GM19397 (cell line): ENCODE results near the gene SLC16A10.
"Not testable (repeated sequence)": the region's sequence is repeated elsewhere in the genome, so short reads cannot be mapped to it uniquely, and the experiment has no call there.

Source experiments
- ATAC-seq: cut with Tn5 transposase; IDR thresholded peaks from one replicate; pipeline ENCODE4 v1.9.1; 2021; ENCODE audit warnings: mild to moderate bottlenecking, moderate library complexity; ENCODE audit not compliant: unreplicated experiment

Gene SLC16A10, protein sequence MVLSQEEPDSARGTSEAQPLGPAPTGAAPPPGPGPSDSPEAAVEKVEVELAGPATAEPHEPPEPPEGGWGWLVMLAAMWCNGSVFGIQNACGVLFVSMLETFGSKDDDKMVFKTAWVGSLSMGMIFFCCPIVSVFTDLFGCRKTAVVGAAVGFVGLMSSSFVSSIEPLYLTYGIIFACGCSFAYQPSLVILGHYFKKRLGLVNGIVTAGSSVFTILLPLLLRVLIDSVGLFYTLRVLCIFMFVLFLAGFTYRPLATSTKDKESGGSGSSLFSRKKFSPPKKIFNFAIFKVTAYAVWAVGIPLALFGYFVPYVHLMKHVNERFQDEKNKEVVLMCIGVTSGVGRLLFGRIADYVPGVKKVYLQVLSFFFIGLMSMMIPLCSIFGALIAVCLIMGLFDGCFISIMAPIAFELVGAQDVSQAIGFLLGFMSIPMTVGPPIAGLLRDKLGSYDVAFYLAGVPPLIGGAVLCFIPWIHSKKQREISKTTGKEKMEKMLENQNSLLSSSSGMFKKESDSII

DNA sequence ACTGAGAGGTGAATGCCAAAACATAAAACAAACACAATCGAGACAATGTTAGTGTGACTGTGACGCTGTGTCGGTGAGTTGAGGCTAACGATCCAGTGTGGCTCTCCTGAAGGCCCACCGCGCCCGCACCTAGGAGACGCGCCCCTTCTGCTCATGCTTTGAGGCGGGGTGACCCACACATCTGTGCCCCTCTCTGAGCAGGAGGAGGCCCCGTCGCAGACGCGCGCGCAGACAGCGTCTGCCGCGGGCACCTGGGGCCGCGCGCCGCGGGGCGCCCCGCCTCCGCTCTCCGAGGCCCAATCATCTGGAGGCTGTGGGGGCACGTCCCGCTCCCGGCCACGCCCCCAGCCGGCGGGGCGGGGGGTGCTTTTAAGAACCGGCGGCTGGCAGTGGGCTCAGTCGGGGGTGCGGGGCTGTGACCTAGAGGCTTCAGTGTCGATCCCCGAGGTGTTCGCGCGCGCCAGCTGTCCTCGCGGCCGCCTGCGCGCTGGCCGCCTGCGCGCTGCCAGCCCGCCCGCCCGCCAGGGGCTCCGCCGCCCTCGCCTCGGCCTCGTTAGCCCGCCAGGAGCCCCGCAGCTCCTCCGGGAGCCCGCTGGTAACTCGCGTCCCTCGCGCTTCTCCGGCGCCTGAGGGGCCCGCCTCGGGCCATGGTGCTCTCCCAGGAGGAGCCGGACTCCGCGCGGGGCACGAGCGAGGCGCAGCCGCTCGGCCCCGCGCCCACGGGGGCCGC, at the start of gene SLC16A10:
TSS of gene SLC16A10 (plus strand) at position 398 of the 730 bp plus-strand sequence. CDS start at position 648, 250 bp downstream.
- peak; percentile 90 for ATAC-seq

DNA sequence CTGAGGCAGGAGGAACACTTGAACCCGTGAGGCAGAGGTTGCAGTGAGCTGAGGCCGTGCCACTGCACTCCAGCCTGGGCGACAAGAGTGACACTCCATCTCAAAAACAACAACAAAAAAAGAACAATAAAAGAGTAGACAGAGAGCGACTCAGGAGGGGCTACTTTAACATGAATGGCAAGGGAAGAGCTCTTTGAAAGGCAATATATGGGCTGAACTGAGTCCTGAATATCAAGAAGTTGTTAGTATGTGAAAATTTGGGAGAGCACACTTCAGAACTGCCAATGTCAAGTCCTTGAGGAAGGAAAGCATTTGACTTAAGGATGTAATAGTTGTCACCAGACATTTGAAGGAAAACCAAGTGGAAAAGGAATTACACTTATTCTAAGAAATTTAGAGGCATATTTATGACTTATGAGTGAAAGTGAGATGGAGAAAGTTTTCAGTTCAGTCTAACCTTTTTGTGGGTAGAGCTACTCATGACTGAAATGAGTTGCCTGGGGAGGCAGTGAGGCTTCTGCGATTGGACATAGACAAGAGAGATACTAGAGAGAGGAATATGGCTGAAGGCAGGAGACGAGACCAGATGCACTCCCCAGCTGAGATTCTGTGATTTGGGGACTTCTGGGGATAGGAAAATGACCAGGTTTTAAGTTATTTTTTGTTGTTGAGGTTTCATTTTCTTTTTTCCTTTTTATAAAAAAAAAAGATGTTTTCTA, 48.6 kb upstream of the SLC16A10 start:
- ATAC-seq, result no peak

DNA sequence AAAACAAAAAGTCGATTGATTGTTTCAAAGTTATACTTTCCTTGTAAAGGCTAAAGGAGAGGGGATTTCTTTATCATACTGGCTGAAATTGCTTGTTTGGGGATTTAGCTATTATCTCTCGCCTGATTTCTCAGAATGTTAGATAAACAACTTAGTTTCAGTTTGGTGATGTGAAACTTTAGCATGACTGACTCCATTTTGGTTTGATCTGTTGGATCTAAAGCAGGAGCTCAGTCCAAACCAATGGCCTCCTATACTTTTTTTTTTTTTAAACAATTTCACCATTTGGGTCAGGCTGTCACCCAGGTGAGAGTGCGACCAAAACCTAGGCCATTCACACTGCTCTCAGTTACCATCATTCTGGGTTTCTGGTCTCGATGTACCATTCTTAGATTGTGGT, 45.4 kb upstream of the SLC16A10 start:
- ATAC-seq, result no peak

DNA sequence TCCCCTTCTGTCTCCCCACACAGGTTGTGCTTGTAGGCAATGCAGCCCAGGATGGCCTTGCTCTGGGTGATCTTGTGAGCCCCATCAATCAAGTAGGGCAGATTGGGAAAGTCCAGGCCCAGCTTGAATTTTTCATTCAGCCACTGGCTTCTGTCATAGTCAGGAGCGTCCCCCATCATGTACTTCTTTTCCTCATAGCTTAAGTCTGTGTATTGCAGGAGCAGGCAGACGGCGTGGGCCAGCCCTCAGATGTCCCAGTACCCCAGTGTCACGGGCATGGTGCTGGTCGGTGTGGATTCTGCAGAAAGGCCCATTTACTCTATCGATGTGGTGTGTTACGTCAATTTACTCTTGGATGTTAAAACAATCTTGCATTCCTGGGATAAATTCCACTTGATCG, 40.1 kb upstream of the SLC16A10 start:
- no peak for ATAC-seq

DNA sequence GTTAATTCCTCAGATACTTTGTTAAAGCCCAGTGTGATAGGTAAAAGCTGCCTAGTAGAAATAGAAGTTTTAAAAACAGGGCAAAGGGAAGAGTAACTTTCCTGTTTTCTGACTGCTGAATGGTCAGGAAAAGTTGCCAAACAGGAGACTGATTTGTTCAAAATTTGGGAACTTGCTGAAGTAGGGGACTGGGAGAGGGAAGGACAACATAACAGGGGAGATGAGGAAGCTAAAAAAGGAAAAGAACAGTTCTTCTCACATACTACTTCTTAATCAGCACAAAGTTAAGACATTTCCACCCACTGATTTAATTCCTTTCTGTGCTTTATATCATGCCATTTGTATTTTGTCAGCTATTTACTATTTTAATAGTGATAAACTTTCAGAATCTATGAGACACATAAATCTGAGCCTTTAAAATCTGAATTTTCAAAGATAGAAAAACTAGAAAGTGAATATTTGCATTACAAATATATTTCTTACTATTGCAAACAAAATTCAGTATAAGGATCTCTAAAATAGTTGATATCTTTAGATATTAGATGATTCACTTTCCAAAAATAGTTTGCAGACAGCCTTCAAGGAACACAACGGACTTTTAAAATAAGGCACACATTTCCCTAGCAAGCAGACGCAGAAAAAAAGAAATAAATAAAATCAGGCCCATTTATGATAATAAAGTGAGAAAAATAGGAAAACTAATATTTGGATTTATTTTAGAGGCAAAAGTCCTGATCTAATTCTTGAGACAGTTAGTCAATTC, 36.9 kb upstream of the SLC16A10 start:
- no peak for ATAC-seq

DNA sequence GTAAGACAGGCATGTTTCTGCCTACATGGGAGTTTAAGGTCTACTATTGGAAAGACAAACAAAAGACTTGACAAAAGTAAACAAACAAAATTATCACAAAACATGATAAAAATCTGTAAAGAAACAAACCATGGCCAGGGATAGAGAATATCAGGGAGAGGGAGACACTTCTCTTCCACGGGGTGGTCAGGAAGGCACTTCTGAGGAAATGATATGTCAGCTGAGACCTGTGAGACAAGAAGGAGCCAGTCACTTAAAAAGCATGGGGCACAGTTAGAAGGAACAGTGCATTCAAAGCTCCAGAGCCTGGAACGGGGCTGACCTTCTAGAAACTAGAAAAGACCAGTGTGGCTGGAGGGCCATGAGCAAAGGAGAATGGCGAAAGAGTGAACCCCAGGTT, 35.1 kb upstream of the SLC16A10 start:
- no peak for ATAC-seq

DNA sequence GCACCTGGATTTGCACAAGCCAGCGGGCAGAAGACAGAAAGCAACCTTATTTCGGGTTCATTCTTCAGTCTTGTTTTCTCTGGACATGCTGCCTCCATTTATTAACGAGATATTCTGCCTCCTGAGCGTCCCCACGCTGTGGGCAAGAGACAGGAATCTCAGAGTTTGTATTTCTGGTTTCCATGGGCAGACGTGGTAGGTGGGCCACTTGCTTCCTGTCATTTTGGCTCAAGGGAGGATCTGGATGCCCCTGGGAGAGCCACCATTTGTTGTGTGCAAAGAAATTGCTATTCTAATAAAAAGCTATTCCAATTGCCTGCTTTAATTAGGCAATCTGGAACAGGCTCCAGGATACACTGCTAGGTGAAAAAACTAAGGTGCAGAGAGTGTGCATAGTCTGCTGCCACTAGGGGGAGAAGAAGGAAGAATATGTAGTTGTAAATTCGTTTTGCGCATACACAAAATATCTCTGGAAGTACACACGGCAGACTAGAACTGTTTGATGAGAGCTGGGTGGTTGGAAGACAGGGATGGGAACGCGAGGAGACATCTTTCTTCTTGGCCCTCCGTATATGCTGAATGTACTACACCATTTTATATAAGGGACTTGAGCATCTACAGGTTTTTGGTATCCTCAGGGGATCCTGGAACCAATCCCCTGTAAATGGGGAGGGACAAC, 30.1 kb upstream of the SLC16A10 start:
- ATAC-seq, result no peak

DNA sequence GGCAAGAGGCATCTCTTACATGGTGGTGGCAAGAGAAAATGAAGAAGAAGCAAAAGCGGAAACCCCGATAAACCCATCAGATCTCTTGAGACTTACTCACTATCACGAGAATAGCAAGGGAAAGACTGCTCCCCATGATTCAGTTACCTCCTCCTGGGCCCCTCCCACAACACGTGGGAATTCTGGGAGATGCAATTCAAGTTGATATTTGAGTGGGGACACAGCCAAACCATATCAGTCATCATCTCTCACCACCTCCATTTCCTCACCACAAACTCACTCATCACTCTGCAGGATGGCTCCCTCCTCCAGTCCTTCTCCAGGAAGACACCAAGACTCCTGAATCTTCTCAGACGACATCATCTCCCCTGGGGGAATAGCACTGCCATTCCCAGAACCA, 25.8 kb upstream of the SLC16A10 start:
- no peak for ATAC-seq

DNA sequence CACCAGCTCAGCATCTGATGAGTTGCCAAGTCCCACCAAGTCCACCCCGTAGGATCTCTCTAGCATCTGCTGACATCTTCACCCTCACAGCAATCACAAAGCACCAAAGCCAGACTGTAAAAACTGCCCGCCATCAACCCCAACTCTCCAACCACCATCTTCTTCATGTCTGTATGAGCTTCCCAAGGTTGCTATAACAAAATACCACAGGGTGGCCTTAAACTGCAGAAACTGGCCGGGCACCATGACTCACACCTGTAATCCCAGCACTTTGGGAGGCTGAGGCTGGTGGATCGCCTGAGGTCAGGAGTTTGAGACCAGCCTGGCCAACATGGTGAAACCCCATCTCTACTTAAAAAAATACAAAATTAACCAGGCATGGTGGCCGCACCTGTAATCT, 25.3 kb upstream of the SLC16A10 start:
- ATAC-seq, result not testable (repeated sequence)

DNA sequence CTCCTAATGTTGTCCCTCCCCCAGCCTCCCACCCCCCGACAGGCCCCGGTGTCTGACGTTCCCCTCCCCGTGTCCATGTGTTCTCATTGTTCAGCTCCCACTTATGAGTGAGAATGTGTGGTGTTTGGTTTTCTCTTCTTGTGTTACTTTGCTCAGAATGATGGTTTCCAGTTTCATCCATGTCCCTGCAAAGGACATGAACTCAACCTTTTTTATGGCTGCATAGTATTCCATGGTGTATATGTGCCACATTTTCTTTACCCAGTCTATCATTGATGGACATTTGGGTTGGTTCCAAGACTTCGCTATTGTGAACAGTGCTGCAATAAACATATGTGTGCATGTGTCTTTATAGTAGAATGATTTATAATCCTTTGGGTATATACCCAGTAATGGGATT, 24.4 kb upstream of the SLC16A10 start:
- not testable (repeated sequence) for ATAC-seq

DNA sequence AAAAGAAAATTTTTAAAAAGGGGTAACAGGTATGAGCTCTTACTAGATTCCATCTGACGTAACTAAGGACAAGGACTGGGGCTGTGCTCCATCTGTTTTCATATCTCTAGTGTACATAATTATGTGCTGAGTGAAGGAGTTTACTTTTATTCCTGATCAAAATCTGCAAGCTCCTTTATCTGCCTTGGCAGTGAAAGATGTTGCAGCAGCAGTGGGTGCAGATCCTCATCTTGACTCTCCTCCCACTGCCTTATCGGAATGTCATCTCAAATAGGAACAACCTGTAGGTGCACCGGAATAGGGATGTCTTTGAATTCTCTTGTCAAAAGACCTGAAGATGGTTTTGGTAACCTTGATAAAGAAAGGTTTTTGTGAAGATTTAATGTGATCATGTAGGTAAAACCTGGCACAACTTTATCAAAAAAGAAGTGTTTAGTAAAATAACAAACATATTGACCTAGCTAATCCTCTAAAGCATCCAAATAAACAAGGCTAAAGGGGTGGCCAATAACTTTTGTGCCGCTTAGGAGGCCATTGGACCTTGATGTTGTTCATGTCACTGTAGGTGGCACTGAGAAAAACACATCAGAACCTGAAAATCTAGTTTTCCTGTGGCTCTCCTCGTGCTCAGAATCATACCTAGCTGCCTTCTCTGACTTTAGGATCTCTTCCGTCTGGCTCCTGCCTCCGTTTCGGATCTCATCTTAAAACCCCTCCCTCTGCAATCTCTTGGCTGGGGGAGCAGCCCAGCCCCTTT, 19.0 kb upstream of the SLC16A10 start:
- no peak for ATAC-seq

DNA sequence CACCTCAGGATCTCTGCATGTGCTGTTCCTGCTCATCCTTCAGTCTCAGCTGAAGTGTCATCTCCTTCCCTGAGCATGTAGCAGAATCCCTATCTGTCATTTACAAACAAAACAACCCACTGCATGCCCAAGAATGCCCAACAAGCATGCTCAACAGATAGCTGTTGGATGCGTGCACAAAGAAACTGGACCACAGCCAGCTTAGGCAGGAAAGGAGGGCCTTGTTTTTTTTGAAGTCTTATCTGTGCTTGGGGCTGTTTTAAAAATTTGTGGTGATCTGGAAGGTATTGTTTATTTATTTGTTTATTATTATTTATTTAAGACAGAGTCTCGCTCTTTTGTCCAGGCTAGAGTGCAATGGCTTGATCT, 18.5 kb upstream of the SLC16A10 start:
- ATAC-seq, result no peak

DNA sequence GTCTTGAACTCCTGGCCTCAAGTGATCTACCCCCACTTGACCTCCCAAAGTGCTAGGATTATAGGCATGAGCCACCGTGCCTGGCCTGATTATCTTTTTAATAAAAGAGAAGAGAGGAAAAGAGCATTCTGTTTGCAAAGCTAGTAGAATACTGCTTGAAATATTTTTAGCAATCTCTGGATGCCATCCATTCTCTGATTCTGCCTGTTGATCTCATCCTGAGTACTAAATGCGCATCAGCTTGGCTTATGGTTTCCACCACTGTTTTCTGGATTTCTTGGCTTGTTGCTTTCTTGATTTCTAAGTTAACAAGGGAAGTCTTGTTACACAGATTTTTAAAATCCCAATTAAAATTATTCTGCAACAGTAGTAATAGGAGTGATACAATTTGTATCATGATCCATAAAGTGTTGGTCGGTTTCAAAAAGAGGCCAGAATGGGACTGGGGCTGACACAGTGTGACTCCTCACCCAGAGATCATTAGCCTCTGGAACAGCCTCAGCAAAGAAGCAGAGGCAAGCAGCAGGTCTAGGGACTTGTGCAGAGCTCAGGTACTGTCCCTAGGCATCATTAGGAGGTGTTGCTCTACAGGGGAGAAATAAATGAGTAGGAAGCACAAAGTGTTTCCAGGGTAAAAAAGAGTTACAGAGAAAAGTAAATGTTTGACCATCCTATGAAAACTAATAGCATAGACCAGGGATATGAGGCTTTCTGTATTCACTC, 17.8 kb upstream of the SLC16A10 start:
- ATAC-seq, result no peak

DNA sequence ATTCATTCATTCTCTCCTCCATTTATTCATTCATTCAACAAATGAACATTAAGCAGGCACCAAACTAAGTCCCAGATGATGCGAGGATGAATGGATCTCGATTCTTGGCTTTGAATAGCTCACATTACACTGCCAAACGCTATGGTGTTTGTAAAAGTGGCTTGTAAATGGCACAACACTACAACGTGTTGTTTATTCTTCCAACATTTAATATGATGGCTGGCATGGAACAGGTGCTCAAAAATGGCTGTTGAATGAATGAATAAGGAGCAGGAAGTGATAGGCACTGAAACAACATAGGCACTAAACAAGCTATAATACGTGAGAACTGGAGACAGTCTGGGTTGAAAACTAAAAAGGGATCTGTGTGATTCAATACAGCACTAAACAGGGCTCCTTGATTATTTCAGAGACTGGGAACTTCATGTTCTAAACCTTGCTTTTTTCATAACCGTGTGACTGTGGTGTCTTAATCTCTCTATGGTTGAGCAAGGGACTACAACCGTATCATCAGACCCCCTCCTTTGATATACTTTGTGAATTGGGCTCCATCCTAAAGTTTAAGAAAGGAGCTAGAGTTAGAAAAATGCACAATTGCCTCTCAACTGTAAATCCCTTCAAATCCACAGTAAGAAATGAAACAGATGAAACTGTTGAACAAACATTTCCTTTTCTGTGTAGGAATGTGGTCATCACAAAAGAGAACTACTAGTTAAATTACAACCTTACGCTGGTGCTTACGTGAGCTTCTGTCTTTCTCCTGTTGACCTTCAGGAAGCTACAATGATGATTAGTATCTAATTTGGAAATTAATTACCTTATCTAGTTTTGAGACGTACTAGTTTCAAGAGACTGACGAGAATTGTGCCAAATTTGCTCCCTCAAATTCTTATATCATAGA, 16.9 kb upstream of the SLC16A10 start:
- ATAC-seq, result no peak

DNA sequence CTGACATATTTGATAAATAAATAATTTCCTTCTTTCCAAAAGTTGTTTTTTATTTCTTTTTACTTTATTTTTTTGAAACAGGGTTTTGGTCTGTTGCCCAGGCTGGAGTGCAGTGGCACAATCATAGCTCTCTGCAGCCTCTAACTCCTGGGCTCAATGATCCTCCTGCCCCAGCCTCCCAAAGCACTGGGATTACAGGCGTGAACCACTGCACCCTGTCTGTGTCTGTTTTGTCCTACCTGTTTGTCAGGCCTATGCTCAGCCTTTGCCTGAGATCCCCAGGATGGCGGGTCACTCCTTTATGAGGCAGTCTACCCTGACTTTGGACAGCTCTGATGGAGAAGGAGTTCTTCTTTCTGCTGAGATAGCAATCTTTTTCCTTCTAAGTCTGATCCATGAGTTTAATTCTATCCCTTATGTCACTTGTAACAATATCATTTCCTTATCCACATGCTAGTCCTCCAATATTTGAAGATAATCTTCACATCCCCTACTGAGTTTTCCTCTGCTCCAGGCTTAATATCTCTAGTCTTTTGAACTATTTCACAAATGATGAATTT, 14.4 kb upstream of the SLC16A10 start:
- no peak for ATAC-seq

DNA sequence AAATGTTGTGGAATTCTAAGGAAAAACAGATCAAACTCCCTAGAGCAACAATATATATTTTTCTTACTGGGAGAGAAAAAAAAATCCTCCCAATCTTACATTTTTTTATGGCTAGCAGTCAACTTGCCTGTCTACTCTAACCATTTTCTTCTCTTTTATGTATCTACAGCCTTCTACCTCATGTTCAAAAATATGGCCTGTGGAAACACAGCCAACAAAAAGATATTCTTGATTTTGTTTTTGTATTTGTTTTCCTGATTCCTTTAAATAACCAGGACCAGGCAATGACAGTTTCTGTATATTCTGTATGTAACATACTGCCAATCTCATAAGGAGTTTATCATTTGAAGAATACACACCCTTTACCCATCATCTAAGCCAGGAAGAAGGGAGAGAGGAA, 13.0 kb upstream of the SLC16A10 start:
- ATAC-seq, result no peak

DNA sequence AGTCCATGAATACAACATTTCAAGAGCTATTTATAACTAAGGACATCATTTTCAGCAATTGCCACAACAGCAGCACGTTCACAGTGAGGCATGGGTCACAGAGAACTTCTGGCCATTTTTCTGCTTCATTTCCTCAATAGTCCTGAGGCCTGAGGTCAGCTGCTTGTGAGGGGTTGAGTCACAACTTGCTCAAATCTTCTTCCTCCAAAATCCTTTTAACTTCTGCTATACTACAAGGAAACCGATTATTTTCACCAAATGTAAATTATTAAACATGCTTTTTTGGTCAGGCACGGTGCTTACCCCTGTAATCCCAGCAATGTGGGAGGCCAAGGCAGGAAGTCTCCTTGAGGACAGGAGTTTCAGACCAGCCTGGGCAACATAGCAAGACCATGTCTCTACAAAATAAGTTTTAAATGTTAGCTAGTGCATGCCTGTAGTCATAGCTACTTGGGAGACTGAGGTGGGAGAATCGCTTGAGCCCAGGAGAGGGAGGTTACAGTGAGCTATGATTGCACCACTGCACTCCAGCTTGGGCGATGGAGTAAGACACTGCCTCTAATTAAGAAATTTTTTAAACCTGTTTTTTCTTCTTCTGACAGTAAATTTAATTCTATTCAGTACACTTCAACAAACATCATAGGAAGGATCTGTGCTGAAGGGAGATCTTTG, 11.1 kb upstream of the SLC16A10 start:
- ATAC-seq, result no peak
